H1 (cell line): ENCODE data around the gene ANK3. TPM values are rescaled to one million over a fixed set of nuclear protein-coding genes. Genes with fewer than 3 reads are reported as not detected.

Source experiments
- CTCF ChIA-PET: fragments of 300-600 bp; sonication (Branson Sonifier 250); formaldehyde crosslinking; loops from one replicate; lab custom pipeline; 2021; ENCODE audit not compliant: partially characterized antibody; lab: Charles Lee
- POLR2A ChIA-PET: fragments of 300-600 bp; sonication (Branson Sonifier 250); formaldehyde crosslinking; loops from one replicate; lab custom pipeline; 2021; ENCODE audit warnings: inconsistent platforms; ENCODE audit not compliant: partially characterized antibody; lab: Charles Lee
- DNase-seq, 2 experiments: peaks; one replicate each; pipeline versions ENCODE4 v3.0.0 to v3.0.0-alpha.2; 2010 to 2022; ENCODE audit warnings: low spot score in 2 of 2, low read depth in 1 of 2, mixed read lengths in 1 of 2
- FAIRE-seq: peaks from 2 replicates; lab custom pipeline; 2011; peaks lifted over from hg19 to GRCh38; lab: Jason Lieb, UNC
- H2AFZ ChIP-seq: 2 replicates; pipeline ENCODE4 v1.8.1; 2012; ENCODE audit warnings: low read length, inconsistent platforms
- H2AK5ac ChIP-seq: 2 replicates; pipeline ENCODE4 v1.6.1; 2013; ENCODE audit warnings: low read depth, low read length
- H2BK120ac ChIP-seq: replicated peaks from 2 replicates; pipeline ENCODE3; 2013; ENCODE audit warnings: low read depth, low read length, inconsistent platforms
- H2BK12ac ChIP-seq: 2 replicates; pipeline ENCODE4 v1.6.1; 2013; ENCODE audit warnings: low read depth, low read length
- H2BK15ac ChIP-seq: 2 replicates; pipeline ENCODE4 v1.6.1; 2013; ENCODE audit warnings: low read length
- H2BK20ac ChIP-seq: 2 replicates; pipeline ENCODE4 v1.6.1; 2013; ENCODE audit warnings: low read length
- H2BK5ac ChIP-seq: 2 replicates; pipeline ENCODE4 v1.6.1; 2013; ENCODE audit warnings: low read depth, low read length
- H3K14ac ChIP-seq: 2 replicates; pipeline ENCODE4 v1.6.1; 2013; ENCODE audit warnings: inconsistent platforms; ENCODE audit not compliant: insufficient read length
- H3K18ac ChIP-seq: 2 replicates; pipeline ENCODE4 v1.6.1; 2013; ENCODE audit warnings: low read length; ENCODE audit errors: extremely low read depth
- H3K23ac ChIP-seq: 2 replicates; pipeline ENCODE4 v1.6.1; 2013; ENCODE audit warnings: inconsistent platforms; ENCODE audit not compliant: insufficient read length
- H3K23me2 ChIP-seq: 2 replicates; pipeline ENCODE4 v1.6.1; 2013; ENCODE audit warnings: low read depth, low read length
- H3K27ac ChIP-seq: 2 replicates; pipeline ENCODE4 v1.6.1; 2011; ENCODE audit warnings: low read depth, low read length, inconsistent platforms
- H3K27me3 ChIP-seq, 4 experiments: replicated peaks in 1 of 4; 1 replicate in 1 of 4; 2 replicates in 3 of 4; pipeline versions ENCODE4 v1.6.1 to v1.8.1; 2011 to 2013; ENCODE audit warnings: low read length in 3 of 4, mild to moderate bottlenecking in 3 of 4, inconsistent platforms in 2 of 4, mixed read lengths in 2 of 4, moderate library complexity in 1 of 4; ENCODE audit not compliant: control insufficient read depth in 3 of 4, insufficient read depth in 3 of 4; ENCODE audit errors: extremely low read depth in 1 of 4
- H3K36me3 ChIP-seq, 4 experiments: 2 replicates each; pipeline versions ENCODE4 v1.6.1 to v1.8.1; 2011 to 2013; ENCODE audit warnings: mild to moderate bottlenecking in 4 of 4, low read length in 3 of 4, moderate library complexity in 2 of 4, control low read depth in 1 of 4, inconsistent platforms in 1 of 4; ENCODE audit not compliant: insufficient read depth in 4 of 4, control insufficient read depth in 2 of 4
- H3K4ac ChIP-seq: replicated peaks from 2 replicates; pipeline ENCODE3; 2013; ENCODE audit warnings: low read length, low read depth, mixed read lengths, inconsistent platforms; ENCODE audit not compliant: insufficient read length
- H3K4me1 ChIP-seq, 4 experiments: replicated peaks in 1 of 4; 1 replicate in 1 of 4; 2 replicates in 3 of 4; pipeline versions ENCODE4 v1.6.1 to v1.8.1; 2011 to 2013; ENCODE audit warnings: low read length in 3 of 4, inconsistent platforms in 2 of 4, mixed read lengths in 1 of 4; ENCODE audit not compliant: insufficient read depth in 4 of 4, control insufficient read depth in 3 of 4
- H3K4me2 ChIP-seq, 2 experiments: 2 replicates each; pipeline versions ENCODE4 v1.6.1 to v1.8.1; 2011 to 2013; ENCODE audit warnings: low read depth in 2 of 2, low read length in 2 of 2, control low read depth in 1 of 2, inconsistent platforms in 1 of 2, mild to moderate bottlenecking in 1 of 2; ENCODE audit not compliant: insufficient read depth in 1 of 2
- H3K4me3 ChIP-seq, 4 experiments: fragments of 200-600, 300-600 bp in 1 of 4; sonication (generic), shearing (Covaris generic), sonication (Bioruptor Twin) in 1 of 4; 2 replicates each; pipeline versions ENCODE4 v1.5.1 to v1.8.1; 2011 to 2016; ENCODE audit warnings: low read length in 4 of 4, low read depth in 3 of 4, control low read depth in 2 of 4, inconsistent platforms in 2 of 4, mild to moderate bottlenecking in 2 of 4, mixed read lengths in 1 of 4, moderate library complexity in 1 of 4; ENCODE audit not compliant: insufficient read depth in 2 of 4; ENCODE audit errors: extremely low read depth in 1 of 4
- H3K56ac ChIP-seq: replicated peaks from 2 replicates; pipeline ENCODE3; 2013; ENCODE audit warnings: low read depth, mild to moderate bottlenecking, mixed read lengths, low read length, inconsistent platforms; ENCODE audit not compliant: insufficient read length
- H3K79me1 ChIP-seq: 2 replicates; pipeline ENCODE4 v1.6.1; 2013; ENCODE audit warnings: low read depth, low read length, control low read depth
- H3K79me2 ChIP-seq, 2 experiments: 2 replicates each; pipeline versions ENCODE4 v1.6.1 to v1.8.1; 2012 to 2013; ENCODE audit warnings: low read length in 2 of 2, mild to moderate bottlenecking in 2 of 2, inconsistent platforms in 1 of 2; ENCODE audit not compliant: insufficient read depth in 2 of 2, control insufficient read depth in 1 of 2
- H3K9ac ChIP-seq, 4 experiments: replicated peaks in 1 of 4; 1 replicate in 1 of 4; 2 replicates in 3 of 4; pipeline versions ENCODE4 v1.6.1 to v1.8.1; 2011 to 2013; ENCODE audit warnings: low read depth in 3 of 4, low read length in 3 of 4, control low read depth in 2 of 4, mild to moderate bottlenecking in 2 of 4, moderate library complexity in 2 of 4, inconsistent platforms in 1 of 4; ENCODE audit errors: extremely low read depth in 1 of 4
- H3K9me3 ChIP-seq, 2 experiments: 2 replicates each; pipeline versions ENCODE4 v1.6.1 to v1.8.1; 2012 to 2013; ENCODE audit warnings: mild to moderate bottlenecking in 2 of 2, moderate library complexity in 2 of 2, control low read depth in 1 of 2, inconsistent platforms in 1 of 2, low read depth in 1 of 2, low read length in 1 of 2, mixed read lengths in 1 of 2; ENCODE audit not compliant: insufficient read depth in 2 of 2
- H4K20me1 ChIP-seq, 2 experiments: replicated peaks in 1 of 2; 2 replicates each; pipeline versions ENCODE3 to v1.8.1; 2011 to 2013; ENCODE audit warnings: inconsistent platforms in 2 of 2, low read length in 2 of 2, mild to moderate bottlenecking in 1 of 2; ENCODE audit not compliant: insufficient read depth in 2 of 2, control insufficient read depth in 1 of 2
- H4K5ac ChIP-seq: 2 replicates; pipeline ENCODE4 v1.6.1; 2013; ENCODE audit warnings: low read length, low read depth, mixed read lengths, inconsistent platforms; ENCODE audit not compliant: insufficient read length
- H4K8ac ChIP-seq: 2 replicates; pipeline ENCODE4 v1.8.0; 2013; ENCODE audit warnings: mild to moderate bottlenecking, moderate library complexity, low read length, inconsistent platforms; ENCODE audit not compliant: insufficient read depth; ENCODE audit errors: extremely low read depth
- H4K91ac ChIP-seq: replicated peaks from 2 replicates; pipeline ENCODE3; 2013; ENCODE audit warnings: low read length, mixed read lengths, inconsistent platforms; ENCODE audit not compliant: insufficient read length
- EP300 ChIP-seq, 2 experiments: IDR thresholded peaks; 1 replicate in 1 of 2; 2 replicates in 1 of 2; pipeline ENCODE4 v1.6.1; 2011 to 2012; ENCODE audit warnings: low read depth in 2 of 2, low read length in 2 of 2, mild to moderate bottlenecking in 2 of 2, borderline replicate concordance in 1 of 2, inconsistent platforms in 1 of 2, moderate library complexity in 1 of 2
- MAFK ChIP-seq: IDR thresholded peaks from 2 replicates; pipeline ENCODE4 v1.6.1; 2012; ENCODE audit warnings: low read depth, mild to moderate bottlenecking, improper control_type of control experiment, low read length
- PHF8 ChIP-seq: fragments of 200-600 bp; sonication (generic); conservative IDR thresholded peaks from 2 replicates; pipeline ENCODE4 v1.7.1; 2012; ENCODE audit warnings: low read depth, mild to moderate bottlenecking, inconsistent platforms, low read length, moderate library complexity
- RFX5 ChIP-seq: IDR thresholded peaks from 2 replicates; pipeline ENCODE4 v1.6.1; 2011; ENCODE audit warnings: low read depth, low read length, improper control_type of control experiment, borderline replicate concordance
- SIRT6 ChIP-seq: IDR thresholded peaks from one replicate; pipeline ENCODE4 v1.7.1; 2012; ENCODE audit warnings: low read length, inconsistent platforms
- SP1 ChIP-seq: IDR thresholded peaks from 2 replicates; pipeline ENCODE4 v1.6.1; 2011; ENCODE audit warnings: low read depth, low read length
- WGBS, 2 experiments: shearing (Covaris generic) in 1 of 2; methylation state at CpG; one replicate each; pipeline versions ENCODE4 v1.1.6 to v1.1.7; 2013 to 2015; ENCODE audit warnings: low lambda C conversion rate in 2 of 2, mixed read lengths in 2 of 2, inconsistent platforms in 1 of 2, low coverage in 1 of 2, missing lambda C conversion rate in 1 of 2; ENCODE audit not compliant: insufficient replicate concordance in 2 of 2, insufficient coverage in 1 of 2, insufficient read length in 1 of 2; ENCODE audit errors: extremely low coverage in 1 of 2, missing lambda C conversion rate in 1 of 2; 5-methylcytosine and 5-hydroxymethylcytosine counted together
- polyA plus RNA-seq, 7 experiments: library from polyadenylated mRNA; depleted of rRNA in 3 of 7; stranded (reverse) in 5 of 7; unstranded in 2 of 7; fragments of >200 nt in 5 of 7; fragments of 200-250 nt in 2 of 7; gene quantifications; 1 replicate in 5 of 7; 2 replicates in 1 of 7; 4 replicates in 1 of 7; pipeline versions ENCODE4 v1.2.1 to v1.2.3, GENCODE V29; 2011 to 2013; ENCODE audit warnings: missing spikeins in 2 of 7, mixed read lengths in 2 of 7
- total RNA-seq: library from RNA; stranded (reverse); fragmentation: NEBNext Ultra II Directional; extraction: Animal tissue kit (Norgen Biotek cat#: 25700); gene quantifications from 2 replicates; pipeline ENCODE4 v1.2.1, GENCODE V29; 2021
- TF ChIP-seq, protein P1 (sequence below), 3 experiments: IDR thresholded peaks; 1 replicate in 2 of 3; 2 replicates in 1 of 3; pipeline versions ENCODE4 v1.5.1 to v1.6.1; 2011; ENCODE audit warnings: low read length in 3 of 3, mild to moderate bottlenecking in 3 of 3, inconsistent platforms in 2 of 3, low read depth in 1 of 3, moderate library complexity in 1 of 3; ENCODE audit not compliant: insufficient read depth in 1 of 3; ENCODE audit errors: control extremely low read depth in 1 of 3
- TF ChIP-seq, protein P2 (sequence below): IDR thresholded peaks from 2 replicates; pipeline ENCODE4 v1.6.1; 2012; ENCODE audit warnings: inconsistent platforms

The ANK3 gene
- total and polyA plus RNA-seq, 2 of the 8 experiments (the other 6 are each of a cell fraction or from before 2014, with no cell fraction given), result 18.1 to 67.9 TPM

GRCh38 chr10:60009276-60009675 lies 380.4 kb downstream of the ANK3 start:
- H2AK5ac ChIP-seq, result no peak overlapping the region
- no peak for TF ChIP-seq MAFK
- no peak for TF ChIP-seq EP300 (IDR thresholded peaks at IDR 0.05; ENCODE audit: borderline replicate concordance in 1 of 2, low read depth in 2 of 2, low read length in 2 of 2)
- TF ChIP-seq, protein P1, sequence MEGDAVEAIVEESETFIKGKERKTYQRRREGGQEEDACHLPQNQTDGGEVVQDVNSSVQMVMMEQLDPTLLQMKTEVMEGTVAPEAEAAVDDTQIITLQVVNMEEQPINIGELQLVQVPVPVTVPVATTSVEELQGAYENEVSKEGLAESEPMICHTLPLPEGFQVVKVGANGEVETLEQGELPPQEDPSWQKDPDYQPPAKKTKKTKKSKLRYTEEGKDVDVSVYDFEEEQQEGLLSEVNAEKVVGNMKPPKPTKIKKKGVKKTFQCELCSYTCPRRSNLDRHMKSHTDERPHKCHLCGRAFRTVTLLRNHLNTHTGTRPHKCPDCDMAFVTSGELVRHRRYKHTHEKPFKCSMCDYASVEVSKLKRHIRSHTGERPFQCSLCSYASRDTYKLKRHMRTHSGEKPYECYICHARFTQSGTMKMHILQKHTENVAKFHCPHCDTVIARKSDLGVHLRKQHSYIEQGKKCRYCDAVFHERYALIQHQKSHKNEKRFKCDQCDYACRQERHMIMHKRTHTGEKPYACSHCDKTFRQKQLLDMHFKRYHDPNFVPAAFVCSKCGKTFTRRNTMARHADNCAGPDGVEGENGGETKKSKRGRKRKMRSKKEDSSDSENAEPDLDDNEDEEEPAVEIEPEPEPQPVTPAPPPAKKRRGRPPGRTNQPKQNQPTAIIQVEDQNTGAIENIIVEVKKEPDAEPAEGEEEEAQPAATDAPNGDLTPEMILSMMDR (IDR thresholded peaks at IDR 0.05; ENCODE audit: control extremely low read depth in 1 of 3, insufficient read depth in 1 of 3, low read depth in 1 of 3, low read length in 3 of 3), result no peak
- no peak for TF ChIP-seq SP1
- TF ChIP-seq RFX5, result no peak
- TF ChIP-seq, protein P2, sequence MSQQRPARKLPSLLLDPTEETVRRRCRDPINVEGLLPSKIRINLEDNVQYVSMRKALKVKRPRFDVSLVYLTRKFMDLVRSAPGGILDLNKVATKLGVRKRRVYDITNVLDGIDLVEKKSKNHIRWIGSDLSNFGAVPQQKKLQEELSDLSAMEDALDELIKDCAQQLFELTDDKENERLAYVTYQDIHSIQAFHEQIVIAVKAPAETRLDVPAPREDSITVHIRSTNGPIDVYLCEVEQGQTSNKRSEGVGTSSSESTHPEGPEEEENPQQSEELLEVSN, result no peak
- TF ChIP-seq SIRT6, result no peak
- no peak for TF ChIP-seq PHF8
- TF ChIP-seq, all 59 proteins: peak for 0
- ChIA-PET CTCF (interaction anchor here (0.7 to 2.2 kb wide), 6 partner anchors 12 to 160 kb away, joined by 3 to 12 read pairs (median 3); no protein-coding TSS in a partner anchor), POLR2A (no interaction called here)
- Histone ChIP-seq H3K18ac (no peak overlapping the region), H2BK12ac (no peak overlapping the region), H3K4me3 (no peak overlapping the region), H3K4me1 (peaks cover 0 to 4% (median 3%) of the 10 kb centered on the region in 4 experiments; a peak in 3 of 7 replicates), H4K5ac (no peak overlapping the region), H2BK20ac (no peak overlapping the region), H3K56ac (no peak overlapping the region), H3K36me3 (no peaks in the 10 kb centered on the region), H3K23ac (no peak overlapping the region), H3K27ac (no peak overlapping the region), H3K4ac (no peak overlapping the region), H3K9ac (no peak overlapping the region), H3K27me3 (no peaks in the 10 kb centered on the region), H3K23me2 (no peaks in the 10 kb centered on the region; the same call in 1 of the 2 replicates), H2BK5ac (no peak overlapping the region), H2BK15ac (no peak overlapping the region), H3K9me3 (no peaks in the 10 kb centered on the region), H3K4me2 (no peak overlapping the region), H2BK120ac (no peak overlapping the region), H3K79me2 (no peaks in the 10 kb centered on the region), H4K20me1 (no peaks in the 10 kb centered on the region), H2AFZ (no peak overlapping the region), H4K8ac (no peak overlapping the region), H3K79me1 (no peaks in the 10 kb centered on the region), H4K91ac (no peak overlapping the region), H3K14ac (no peak overlapping the region)
- DNase-seq (no peak), FAIRE-seq (no peak)
- WGBS, 2 experiments, result 95% methylated on average over 2 of the region's 2 CpGs; no CpG with 5 or more reads in 1 of the 2 experiments
